ENCODE measurements around the gene TMA7B. TPM values are rescaled to one million over a fixed set of nuclear protein-coding genes. Genes with fewer than 3 reads are reported as not detected.

Gene TMA7B
- total RNA-seq, 4 donors from 2014 or later: 0.27 TPM; not detected in 3

GRCh38 chr22:39940757-39941305 lies 19.4 kb upstream of the TMA7B start:
- no peak for DNase-seq (ENCODE audit: low spot score in 2 of 2)
- TF ChIP-seq POLR2A (IDR thresholded peaks at IDR 0.05) (no peak), CTCF (IDR thresholded peaks at IDR 0.05) (no peak)
- intact Hi-C loops (cut with DNase I; ENCODE audit: low total_unique reads): no loop called here
- no peak overlapping the region for H3K4me3 ChIP-seq (ENCODE audit: low read depth, poor library complexity, severe bottlenecking)
- 63 to 64% methylated on average over 9 of the region's 9 CpGs for WGBS, 2 donors

DNA sequence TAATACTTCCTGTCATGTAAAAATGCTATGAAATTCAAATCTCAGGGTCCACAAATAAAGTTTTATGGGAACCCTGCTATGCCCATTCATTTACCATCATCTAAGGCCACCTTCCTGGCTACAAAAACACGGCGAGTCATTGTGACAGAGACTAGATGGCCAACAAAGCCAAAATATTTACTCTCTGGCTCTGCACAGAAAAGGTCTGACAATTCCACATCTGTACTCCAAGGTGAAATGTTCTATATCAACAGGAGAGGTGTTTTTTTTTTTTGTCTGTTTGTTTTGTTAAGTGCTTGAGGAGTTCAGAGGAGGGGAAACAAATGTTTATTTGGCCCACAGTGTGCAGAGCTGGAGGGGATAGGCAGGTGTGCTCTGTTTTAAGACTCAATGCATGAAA lies 18.6 kb upstream of the TMA7B start:
- intact Hi-C loops (cut with DNase I; ENCODE audit: low total_unique reads): no loop called here
- no peak for TF ChIP-seq CTCF (IDR thresholded peaks at IDR 0.05)
- TF ChIP-seq POLR2A (IDR thresholded peaks at IDR 0.05): no peak
- DNase-seq (ENCODE audit: low spot score in 2 of 2): no peak
- WGBS, 2 donors: 85 to 92% methylated on average over 2 of the region's 2 CpGs
- H3K4me3 ChIP-seq (ENCODE audit: low read depth, poor library complexity, severe bottlenecking): no peak overlapping the region

- TF ChIP-seq POLR2A (IDR thresholded peaks at IDR 0.05) (no peak), CTCF (IDR thresholded peaks at IDR 0.05) (no peak)
- intact Hi-C loops (cut with DNase I; ENCODE audit: low total_unique reads): no loop called here
- 79 to 88% methylated on average over 8 of the region's 8 CpGs for WGBS, 2 donors
- no peak overlapping the region for H3K4me3 ChIP-seq (ENCODE audit: low read depth, poor library complexity, severe bottlenecking)
- DNase-seq (ENCODE audit: low spot score in 2 of 2): no peak
Observed at GRCh38 chr22:39942439-39943230, 17.6 kb upstream of the TMA7B start.

DNA sequence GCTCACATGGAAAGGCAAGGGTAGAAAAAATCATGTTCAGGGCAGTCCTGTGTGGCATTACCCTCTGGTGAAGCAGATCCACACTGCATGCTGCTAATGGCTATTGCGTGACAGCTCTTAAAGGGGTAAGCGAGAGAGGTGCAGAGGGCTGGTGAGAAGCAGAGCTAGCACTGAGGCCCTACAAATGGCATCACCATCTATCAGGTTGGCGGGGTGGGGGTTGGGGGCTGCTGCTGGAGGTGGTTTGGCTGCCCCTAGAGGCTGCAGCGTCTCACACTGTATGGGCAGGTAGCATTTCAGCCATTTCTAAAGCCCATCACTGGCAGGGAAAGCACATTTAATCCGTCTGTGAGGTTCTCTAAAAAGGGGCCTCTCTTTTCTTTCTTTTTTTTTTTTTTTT lies 16.9 kb upstream of the TMA7B start:
- no peak for DNase-seq (ENCODE audit: low spot score in 2 of 2)
- no peak for TF ChIP-seq CTCF (IDR thresholded peaks at IDR 0.05)
- TF ChIP-seq POLR2A (IDR thresholded peaks at IDR 0.05): no peak
- intact Hi-C loops (cut with DNase I; ENCODE audit: low total_unique reads): no loop called here
- no peak overlapping the region for H3K4me3 ChIP-seq (ENCODE audit: low read depth, poor library complexity, severe bottlenecking)
- WGBS, 2 donors: 68 to 85% methylated on average over 5 of the region's 5 CpGs

DNA sequence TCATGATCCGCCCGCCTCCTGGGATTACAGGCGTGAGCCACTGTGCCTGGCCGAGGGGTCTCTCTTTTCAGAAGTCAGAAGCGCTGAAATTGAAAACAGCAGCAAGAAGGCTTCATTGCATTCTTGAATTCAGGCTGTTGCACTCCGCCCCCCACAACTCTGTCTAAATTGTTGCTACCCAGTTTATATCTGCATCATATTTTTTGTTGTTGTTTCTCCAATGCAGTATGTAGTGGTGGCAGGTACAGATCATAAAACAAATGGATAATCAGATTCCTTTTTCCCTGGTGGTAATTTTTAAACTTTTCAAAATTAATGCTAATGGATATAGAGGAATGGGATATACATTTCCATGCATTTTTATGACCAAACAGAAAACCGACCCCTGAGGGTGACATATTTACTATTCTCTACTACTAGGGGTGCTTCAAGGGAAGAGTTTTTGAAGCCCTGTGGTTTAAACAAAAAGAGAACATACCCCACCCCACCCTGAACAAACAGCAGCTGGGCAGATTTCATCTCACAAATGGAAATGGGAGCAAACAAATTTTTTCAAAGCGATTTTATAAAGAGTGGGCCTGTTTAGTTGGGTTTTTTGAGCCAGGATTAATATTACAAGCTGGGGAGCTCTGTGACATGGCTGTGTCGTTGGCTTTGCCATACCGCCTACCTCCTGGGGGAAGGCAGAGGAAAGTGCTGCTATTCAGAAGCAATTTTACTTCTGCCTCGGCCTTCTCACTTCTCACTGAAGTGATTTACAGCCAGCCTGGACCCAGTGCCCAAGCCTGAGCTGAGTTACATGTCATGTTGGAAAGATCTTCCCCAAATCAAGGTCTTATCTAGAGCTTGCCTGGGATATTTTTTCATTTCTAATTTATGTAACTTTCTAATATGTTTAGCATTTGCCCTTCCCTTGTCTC lies 16.0 kb upstream of the TMA7B start:
- no peak for DNase-seq (ENCODE audit: low spot score in 2 of 2)
- intact Hi-C loops (cut with DNase I; ENCODE audit: low total_unique reads): no loop called here
- no peak for TF ChIP-seq CTCF (IDR thresholded peaks at IDR 0.05)
- TF ChIP-seq POLR2A (IDR thresholded peaks at IDR 0.05): no peak
- 81 to 88% methylated on average over 11 of the region's 11 CpGs for WGBS, 2 donors
- no peak overlapping the region for H3K4me3 ChIP-seq (ENCODE audit: low read depth, poor library complexity, severe bottlenecking)
